Activated CD4-positive, alpha-beta T cell treated with anti-CD3 and anti-CD28 coated beads, Interleukin-2, amount 50 U/mL, for 48 hours (primary cell): Measurements from ENCODE around the gene USP4.
"Not testable (repeated sequence)": the region's sequence is repeated elsewhere in the genome, so short reads cannot be mapped to it uniquely, and the experiment has no call there.

Experiments used
- DNase-seq, 2 experiments: peaks; one replicate each; pipeline ENCODE4 v3.0.0-alpha.2; 2020

The USP4 gene

DNA sequence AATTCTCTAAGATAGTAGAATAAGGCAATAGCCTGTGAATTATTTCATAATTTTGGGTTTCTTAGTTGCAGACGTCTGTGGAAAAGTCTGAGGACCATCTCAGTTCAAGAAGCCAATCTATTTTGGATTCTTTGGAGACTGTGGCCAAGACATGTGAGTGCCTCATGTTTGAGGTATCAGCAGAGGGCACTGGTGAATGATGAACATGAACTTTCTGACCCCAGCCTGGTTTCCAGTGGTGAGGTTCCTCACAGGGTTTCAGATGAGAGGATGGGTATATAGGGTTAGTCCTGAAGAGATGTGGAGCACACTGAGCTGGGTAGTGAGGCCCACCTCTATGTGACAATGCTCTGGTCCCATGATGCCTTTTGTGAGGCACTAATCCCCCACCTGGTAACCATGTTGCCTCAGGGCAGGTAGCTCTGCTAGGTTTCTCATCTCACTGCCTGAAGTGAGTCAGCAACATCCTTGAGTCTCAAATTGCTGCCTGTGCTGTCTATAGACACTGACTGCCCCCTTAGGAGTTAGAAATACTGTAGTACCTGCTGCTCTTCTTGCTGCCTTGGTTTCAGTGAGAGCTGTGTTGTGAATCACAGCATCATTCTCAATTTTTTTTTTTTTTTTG, 95.2 kb downstream of the USP4 start:
- DNase-seq, result no peak

DNA sequence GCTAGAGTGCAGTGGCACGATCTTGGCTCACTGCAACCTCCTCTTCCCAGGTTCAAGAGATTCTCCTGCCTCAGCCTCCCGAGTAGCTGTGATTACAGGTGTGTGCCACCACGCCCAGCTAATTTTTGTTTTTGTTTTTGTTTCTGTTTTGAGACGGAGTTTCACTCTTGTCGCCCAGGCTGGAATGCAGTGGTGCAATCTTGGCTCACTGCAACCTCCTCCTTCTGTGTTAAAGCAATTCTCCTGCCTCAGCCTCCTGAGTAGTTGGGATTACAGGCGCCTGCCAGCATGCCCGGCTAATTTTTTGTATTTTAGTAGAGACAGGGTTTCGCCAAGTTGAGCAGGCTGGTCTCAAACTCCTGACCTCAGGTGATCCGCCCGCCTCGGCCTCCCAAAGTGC, 99.8 kb downstream of the USP4 start:
- not testable (repeated sequence) for DNase-seq

- DNase-seq, result no peak
These were observed 101.4 kb downstream of the USP4 start for GRCh38 chr3:49238274-49239127.

DNA sequence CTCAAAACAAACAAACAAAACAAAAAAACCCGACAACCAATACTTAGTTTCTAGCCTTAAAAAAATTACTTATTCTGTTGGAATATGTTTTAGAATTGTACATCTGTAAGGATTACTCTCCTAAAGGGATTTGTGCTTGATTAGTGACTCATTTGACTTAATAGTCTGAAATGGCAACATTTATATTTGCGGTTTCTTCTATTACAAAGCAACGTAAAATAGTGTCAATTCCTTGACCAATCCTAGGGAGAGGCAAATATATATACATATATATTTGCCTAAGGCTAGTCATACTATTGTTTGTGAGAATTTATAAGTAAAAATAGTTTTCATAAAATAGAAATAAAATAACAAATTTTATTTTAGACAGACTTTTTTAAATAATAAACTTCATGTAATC, 102.5 kb downstream of the USP4 start:
- no peak for DNase-seq

GRCh38 chr3:49236226-49236625, 103.6 kb downstream of the USP4 start:
- no peak for DNase-seq

DNA sequence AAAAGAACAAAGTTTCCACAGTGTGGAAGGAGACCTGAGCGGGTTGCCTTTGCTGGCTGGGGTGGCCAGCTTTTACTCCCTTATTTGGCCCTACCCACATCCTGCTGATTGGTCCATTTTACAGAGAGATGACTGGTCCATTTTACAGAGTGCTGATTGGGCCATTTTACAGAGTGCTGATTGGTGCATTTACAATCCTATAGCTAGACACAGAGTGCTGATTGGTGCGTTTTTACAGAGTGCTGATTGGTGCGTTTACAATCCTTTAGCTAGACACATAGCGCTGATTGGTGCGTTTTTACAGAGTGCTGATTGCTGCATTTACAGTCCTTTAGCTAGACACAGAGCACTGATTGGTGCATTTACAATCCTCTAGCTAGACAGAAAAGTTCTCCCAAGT, 111.0 kb downstream of the USP4 start:
- DNase-seq, result not testable (repeated sequence)
